ENCODE results near the gene LGMN. TPM values are rescaled to one million over a fixed set of nuclear protein-coding genes. Genes with fewer than 3 reads are reported as not detected.

Gene LGMN
- total RNA-seq, 1 donor from 2014 or later: 109 TPM

GRCh38 chr14:92656306-92657081 lies 91.9 kb downstream of the LGMN start:
- DNase-seq (ENCODE audit: extremely low read depth, low read depth, low spot score): no peak

DNA sequence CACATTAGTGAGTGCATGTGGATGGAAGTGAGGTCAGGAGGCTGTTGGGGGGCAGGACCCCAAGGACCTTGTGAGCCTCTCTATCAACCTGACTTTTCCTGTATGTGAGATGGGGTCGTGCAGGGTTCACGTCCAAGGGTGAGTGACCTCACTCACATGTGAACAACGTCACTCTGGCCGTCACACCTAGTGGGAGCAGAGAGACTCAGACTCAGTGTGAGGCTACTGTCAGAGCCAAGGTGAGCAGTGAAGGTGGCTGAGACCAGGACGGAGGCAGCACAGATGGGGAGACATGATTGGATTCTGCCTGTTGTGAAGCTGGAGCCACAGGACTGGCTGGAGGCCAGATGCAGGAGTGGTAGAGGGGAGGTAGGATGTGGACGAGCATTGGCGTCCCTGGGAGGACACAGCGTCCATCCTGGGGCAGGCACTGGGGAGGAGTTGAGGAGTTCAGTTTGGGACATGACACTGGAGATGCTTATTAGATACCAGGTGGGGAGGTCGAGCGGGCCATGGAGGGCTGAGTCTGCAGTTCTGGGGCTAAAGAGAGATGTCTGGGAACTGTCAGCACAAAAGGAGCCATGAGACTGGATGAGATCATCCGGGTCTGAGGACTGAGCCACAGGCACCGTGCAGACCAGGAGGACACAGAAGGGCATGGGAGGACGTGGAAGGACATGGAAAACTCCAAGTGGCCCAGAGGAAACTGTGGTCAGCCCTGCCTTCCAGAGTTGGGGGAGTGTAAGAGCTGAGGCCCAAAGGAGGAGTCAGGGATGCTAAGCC lies 92.8 kb downstream of the LGMN start:
- no peak for DNase-seq (ENCODE audit: extremely low read depth, low read depth, low spot score)

DNA sequence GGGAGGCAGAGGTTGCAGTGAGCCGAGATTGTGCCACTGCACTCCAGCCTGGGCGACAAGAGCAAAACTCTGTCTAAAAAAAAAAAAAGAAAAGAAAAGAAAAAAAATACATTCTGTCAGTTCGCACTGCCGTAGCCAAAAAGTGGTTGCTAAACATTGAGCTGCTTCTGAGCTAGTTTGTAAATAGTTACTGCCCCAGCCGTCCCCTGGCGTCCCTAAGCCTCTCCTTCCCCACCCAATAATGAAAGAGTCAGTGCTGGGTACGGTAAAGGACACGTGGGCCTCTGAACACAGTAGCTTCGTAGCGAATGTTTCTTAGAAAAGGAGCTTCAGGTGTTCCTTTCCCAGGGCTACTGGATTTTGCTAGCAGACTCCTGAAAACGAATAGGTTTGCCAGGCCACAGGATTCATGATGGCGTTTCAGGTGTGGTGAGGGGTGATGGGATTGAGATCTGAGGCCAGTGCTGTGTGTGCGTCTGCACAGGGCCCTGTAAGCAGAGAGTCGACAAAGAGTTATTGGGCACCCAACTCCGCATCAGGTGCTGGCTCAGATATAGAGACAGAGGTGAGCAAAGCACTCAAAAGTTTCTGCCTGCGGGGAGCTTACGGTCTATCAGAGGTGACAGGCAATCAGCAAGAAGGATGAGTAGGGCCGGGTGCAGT lies 94.1 kb downstream of the LGMN start:
- DNase-seq (ENCODE audit: extremely low read depth, low read depth, low spot score): no peak

Other genes starting within 250 kb of the LGMN start
- gene RIN3, start 234.8 kb downstream of the LGMN start, total RNA-seq: 19.2 and 51.1 TPM in 2 replicates
- gene GOLGA5, start 45.7 kb upstream of the LGMN start, total RNA-seq: 34.9 and 40.4 TPM in 2 replicates
- gene CHGA, start 174.5 kb upstream of the LGMN start, total RNA-seq: 0.29 and 5.3 TPM in 2 replicates